ENCODE results near the gene NAV2. TPM values are rescaled to one million over a fixed set of nuclear protein-coding genes. Genes with fewer than 3 reads are reported as not detected.

NAV2 gene
- total RNA-seq, 1 experiment from 2014 or later = 2.1 TPM

- ATAC-seq (no peak), DNase-seq (ENCODE audit: low read depth, low spot score) (no peak)
- Histone ChIP-seq H4K20me1 (ENCODE audit: insufficient read depth) (no peaks in the 10 kb centered on the region), H3K4me1 (ENCODE audit: control insufficient read depth in 1 of 2, insufficient read depth in 2 of 2, low read length in 2 of 2) (peaks cover 0 to 7% of the 10 kb centered on the region in 2 experiments; a peak in 1 of 4 replicates), H3K4me3 (replicated peaks in 1 of 2; ENCODE audit: low read depth in 1 of 2, low read length in 2 of 2) (no peak overlapping the region), H3K9ac (ENCODE audit: low read length) (no peak overlapping the region), H3K27me3 (ENCODE audit: insufficient read depth, low read length) (no peaks in the 10 kb centered on the region), H3K27ac (ENCODE audit: low read depth, low read length) (no peak overlapping the region), H3K9me3 (ENCODE audit: control insufficient read depth in 1 of 2, insufficient read depth in 1 of 2, low read depth in 1 of 2, low read length in 2 of 2) (no peaks in the 10 kb centered on the region), H3K9me2 (ENCODE audit: insufficient read depth) (no peaks in the 10 kb centered on the region), H3K4me2 (ENCODE audit: low read length) (no peak overlapping the region), H2AFZ (ENCODE audit: low read depth, low read length, poor library complexity, severe bottlenecking) (no peak overlapping the region), H3K36me3 (ENCODE audit: control insufficient read depth in 1 of 2, insufficient read depth in 2 of 2, low read length in 2 of 2) (no peaks in the 10 kb centered on the region), H3K79me2 (ENCODE audit: insufficient read depth, low read length) (no peaks in the 10 kb centered on the region)
- ChIA-PET CTCF (no interaction called here), POLR2A (no interaction called here), RAD21 (ENCODE audit: low non-redundant PET in 1 of 2, low total read pairs in 2 of 2, uncharacterized antibody in 2 of 2, unreplicated experiment in 2 of 2) (no interaction called here)
- TF ChIP-seq SIN3A (IDR thresholded peaks at IDR 0.05; ENCODE audit: low read depth) = no peak
- no peak for TF ChIP-seq CTCF (IDR thresholded peaks at IDR 0.05 in 2 of 3, conservative IDR thresholded peaks at IDR 0.05 in 1 of 3; ENCODE audit: borderline replicate concordance in 1 of 3, insufficient read depth in 1 of 3, low read depth in 2 of 3, low read length in 2 of 3)
- TF ChIP-seq JUND (IDR thresholded peaks at IDR 0.05) = no peak
- TF ChIP-seq CEBPB (IDR thresholded peaks at IDR 0.05; ENCODE audit: low read depth) = no peak
- no peak for TF ChIP-seq REST (IDR thresholded peaks at IDR 0.05; ENCODE audit: low read depth)
- TF ChIP-seq EZH2phosphoT487 (IDR thresholded peaks at IDR 0.05; ENCODE audit: borderline replicate concordance) = no peak
- TF ChIP-seq RAD21 (IDR thresholded peaks at IDR 0.05; ENCODE audit: low read depth) = no peak
- no peak for TF ChIP-seq SRF (IDR thresholded peaks at IDR 0.05; ENCODE audit: low read depth)
- TF ChIP-seq POLR2AphosphoS5 (IDR thresholded peaks at IDR 0.05; ENCODE audit: low read depth, low read length) = no peak
- BruUV-seq (replicated peaks) = no TSS peak
- intact Hi-C loops (cut with micrococcal nuclease) = no loop called here
Observed at GRCh38 chr11:20002312-20003216, 289.9 kb downstream of the NAV2 start.

Measured in HCT116 (cell line).